ENCODE data around the gene UTP4.
A peak's percentile ranks its signal among the peaks of the same experiment; 100 is the strongest.

Gene UTP4

DNA sequence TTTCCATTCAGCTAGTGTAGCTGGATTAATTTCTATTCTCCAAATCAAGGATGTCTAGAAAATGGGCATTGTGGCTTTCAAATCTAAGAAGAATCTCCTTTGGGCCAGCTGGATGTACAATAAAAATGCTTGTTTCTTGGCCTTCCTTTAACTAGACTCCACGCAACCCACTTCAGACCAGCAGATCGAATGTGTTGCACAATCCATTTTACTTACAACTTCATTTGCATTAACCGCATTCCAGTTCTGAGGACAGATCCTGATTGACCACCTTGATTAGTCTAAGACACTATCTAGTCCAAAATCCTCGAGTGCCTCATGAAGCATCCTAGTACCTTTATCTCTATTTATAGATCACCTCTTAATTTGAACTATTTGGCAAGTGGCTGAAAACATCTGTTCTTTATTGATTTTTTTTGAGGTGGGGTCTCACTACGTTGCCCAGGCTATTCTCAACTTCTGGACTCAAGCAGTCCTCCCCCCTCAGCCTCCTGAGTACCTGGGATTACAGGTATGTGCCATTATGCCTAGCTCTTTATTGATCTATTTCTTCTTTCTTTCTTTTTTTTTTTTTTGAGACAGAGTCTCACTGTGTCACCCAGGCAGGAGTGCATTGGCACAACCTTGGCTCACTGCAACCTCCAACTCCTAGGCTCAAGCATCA lies 47.3 kb upstream of the UTP4 start:
- Histone ChIP-seq H3K36me3 (replicated peaks in 1 of 2; ENCODE audit: control insufficient read depth in 2 of 2, insufficient read depth in 2 of 2, low read length in 2 of 2) (no peaks in the 10 kb centered on the region), H3K9me3 (replicated peaks in 1 of 2; ENCODE audit: control insufficient read depth in 2 of 2, insufficient read depth in 1 of 2, low read depth in 1 of 2, low read length in 2 of 2) (no peaks in the 10 kb centered on the region), H3K27me3 (ENCODE audit: control insufficient read depth in 3 of 3, insufficient read depth in 3 of 3, low read depth in 1 of 3, low read length in 3 of 3) (no peaks in the 10 kb centered on the region), H2BK15ac (ENCODE audit: low read length) (no peak overlapping the region), H3K4me1 (ENCODE audit: control insufficient read depth in 2 of 2, insufficient read depth in 1 of 2, low read depth in 1 of 2, low read length in 2 of 2) (peaks cover 18 to 25% of the 10 kb centered on the region in 2 donors), H3K4me2 (ENCODE audit: insufficient read depth, low read length, poor library complexity, severe bottlenecking) (no peak overlapping the region), H3K9ac (ENCODE audit: low read depth, low read length, poor library complexity) (no peak overlapping the region), H3K23ac (ENCODE audit: low read depth, low read length, poor library complexity) (no peak overlapping the region), H4K91ac (ENCODE audit: low read depth, low read length, poor library complexity) (no peak overlapping the region), H2BK12ac (ENCODE audit: low read length) (no peak overlapping the region), H2BK120ac (ENCODE audit: low read depth, low read length) (no peak overlapping the region), H3K4me3 (ENCODE audit: low read length in 2 of 2) (no peak overlapping the region), H3K4ac (ENCODE audit: low read length) (no peak overlapping the region), H4K8ac (ENCODE audit: low read depth, low read length) (no peak overlapping the region), H3K79me1 (ENCODE audit: low read depth, low read length) (no peaks in the 10 kb centered on the region), H3K18ac (ENCODE audit: low read length) (no peak overlapping the region), H2AFZ (ENCODE audit: low read length) (no peak overlapping the region), H2BK5ac (ENCODE audit: low read length) (no peak overlapping the region), H3K14ac (ENCODE audit: low read length) (no peak overlapping the region), H3K27ac (replicated peaks; ENCODE audit: low read length) (no peak overlapping the region), H2AK5ac (ENCODE audit: low read depth, low read length) (no peak overlapping the region)
- DNase-seq (ENCODE audit: low spot score), result no peak
- no CpG with 5 or more reads among the region's 5 CpGs for WGBS, 2 donors (ENCODE audit: extremely low coverage in 2 of 2, insufficient read length in 2 of 2, insufficient replicate concordance in 1 of 2)

DNA sequence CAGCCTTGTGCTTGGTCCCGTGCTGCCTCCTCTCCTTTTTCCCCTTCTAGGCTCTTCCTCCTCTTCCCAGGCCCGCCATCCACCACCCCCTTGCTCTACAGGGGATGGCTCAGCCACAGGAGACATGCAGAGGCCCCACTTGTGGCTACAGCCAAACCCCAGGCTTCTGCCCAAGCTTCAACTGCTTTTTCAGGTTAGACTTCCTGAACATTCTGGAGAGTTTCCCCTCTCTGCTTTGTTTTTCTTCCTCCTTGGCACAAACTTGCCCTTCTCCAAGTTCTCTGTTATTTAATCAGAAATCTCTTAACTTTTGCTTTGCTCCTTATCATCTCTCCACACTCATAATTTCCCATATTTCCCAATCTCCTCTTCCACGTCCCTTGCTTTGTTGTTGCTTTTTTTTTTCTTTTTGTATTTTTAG lies 45.3 kb upstream of the UTP4 start:
- Histone ChIP-seq H3K9ac (ENCODE audit: low read depth, low read length, poor library complexity) (no peak overlapping the region), H2AK5ac (ENCODE audit: low read depth, low read length) (no peak overlapping the region), H4K91ac (ENCODE audit: low read depth, low read length, poor library complexity) (no peak overlapping the region), H2BK5ac (ENCODE audit: low read length) (no peak overlapping the region), H2AFZ (ENCODE audit: low read length) (no peak overlapping the region), H3K79me1 (ENCODE audit: low read depth, low read length) (no peaks in the 10 kb centered on the region), H2BK15ac (ENCODE audit: low read length) (no peak overlapping the region), H3K18ac (ENCODE audit: low read length) (peak overlapping the region; percentile 48), H3K14ac (ENCODE audit: low read length) (no peak overlapping the region), H3K23ac (ENCODE audit: low read depth, low read length, poor library complexity) (no peak overlapping the region), H4K8ac (ENCODE audit: low read depth, low read length) (no peak overlapping the region), H3K4ac (ENCODE audit: low read length) (no peak overlapping the region), H3K4me3 (ENCODE audit: low read length in 2 of 2) (no peak overlapping the region), H3K27me3 (ENCODE audit: control insufficient read depth in 3 of 3, insufficient read depth in 3 of 3, low read depth in 1 of 3, low read length in 3 of 3) (no peaks in the 10 kb centered on the region), H2BK120ac (ENCODE audit: low read depth, low read length) (no peak overlapping the region), H3K4me1 (ENCODE audit: control insufficient read depth in 2 of 2, insufficient read depth in 1 of 2, low read depth in 1 of 2, low read length in 2 of 2) (peaks cover 18 to 25% of the 10 kb centered on the region in 2 donors), H3K4me2 (ENCODE audit: insufficient read depth, low read length, poor library complexity, severe bottlenecking) (no peak overlapping the region), H3K9me3 (replicated peaks in 1 of 2; ENCODE audit: control insufficient read depth in 2 of 2, insufficient read depth in 1 of 2, low read depth in 1 of 2, low read length in 2 of 2) (no peaks in the 10 kb centered on the region), H2BK12ac (ENCODE audit: low read length) (no peak overlapping the region), H3K27ac (replicated peaks; ENCODE audit: low read length) (no peak overlapping the region), H3K36me3 (replicated peaks in 1 of 2; ENCODE audit: control insufficient read depth in 2 of 2, insufficient read depth in 2 of 2, low read length in 2 of 2) (no peaks in the 10 kb centered on the region)
- DNase-seq (ENCODE audit: low spot score), result no peak
- WGBS, 2 donors (ENCODE audit: extremely low coverage in 2 of 2, insufficient read length in 2 of 2, insufficient replicate concordance in 1 of 2), result 100% methylated on average over 1 of the region's 3 CpGs; no CpG with 5 or more reads in 1 of the 2 donors

DNA sequence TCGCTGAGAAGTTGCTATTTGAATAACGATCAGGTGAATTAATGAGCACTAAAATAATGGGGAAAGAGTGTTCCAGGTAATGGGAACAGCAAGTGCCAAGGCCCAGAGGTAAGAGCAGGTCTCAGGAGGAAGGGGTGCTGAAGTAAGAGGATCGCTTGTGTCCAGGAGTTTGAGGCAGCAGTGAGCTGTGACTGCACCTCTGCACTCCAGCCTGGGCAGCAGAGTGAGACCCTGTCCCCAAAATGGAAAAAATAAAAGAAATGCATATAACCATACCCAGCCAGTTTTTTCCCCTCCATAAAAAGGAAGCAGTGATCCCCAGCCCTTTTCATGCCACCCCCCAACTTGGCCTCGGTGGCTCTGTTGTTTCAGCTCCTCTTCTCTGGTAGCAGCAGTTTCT lies 43.8 kb upstream of the UTP4 start:
- Histone ChIP-seq H2AK5ac (ENCODE audit: low read depth, low read length) (no peak overlapping the region), H3K23ac (ENCODE audit: low read depth, low read length, poor library complexity) (no peak overlapping the region), H2BK15ac (ENCODE audit: low read length) (no peak overlapping the region), H3K36me3 (replicated peaks in 1 of 2; ENCODE audit: control insufficient read depth in 2 of 2, insufficient read depth in 2 of 2, low read length in 2 of 2) (no peaks in the 10 kb centered on the region), H4K91ac (ENCODE audit: low read depth, low read length, poor library complexity) (no peak overlapping the region), H3K14ac (ENCODE audit: low read length) (no peak overlapping the region), H3K4me2 (ENCODE audit: insufficient read depth, low read length, poor library complexity, severe bottlenecking) (no peak overlapping the region), H3K79me1 (ENCODE audit: low read depth, low read length) (no peaks in the 10 kb centered on the region), H3K27me3 (ENCODE audit: control insufficient read depth in 3 of 3, insufficient read depth in 3 of 3, low read depth in 1 of 3, low read length in 3 of 3) (no peaks in the 10 kb centered on the region), H3K4me3 (ENCODE audit: low read length in 2 of 2) (no peak overlapping the region), H4K8ac (ENCODE audit: low read depth, low read length) (no peak overlapping the region), H2BK12ac (ENCODE audit: low read length) (no peak overlapping the region), H3K9ac (ENCODE audit: low read depth, low read length, poor library complexity) (no peak overlapping the region), H3K4me1 (ENCODE audit: control insufficient read depth in 2 of 2, insufficient read depth in 1 of 2, low read depth in 1 of 2, low read length in 2 of 2) (peaks cover 16 to 24% of the 10 kb centered on the region in 2 donors), H3K9me3 (replicated peaks in 1 of 2; ENCODE audit: control insufficient read depth in 2 of 2, insufficient read depth in 1 of 2, low read depth in 1 of 2, low read length in 2 of 2) (no peaks in the 10 kb centered on the region), H3K18ac (ENCODE audit: low read length) (peak overlapping the region; percentile 9), H2BK120ac (ENCODE audit: low read depth, low read length) (no peak overlapping the region), H2BK5ac (ENCODE audit: low read length) (no peak overlapping the region), H3K4ac (ENCODE audit: low read length) (no peak overlapping the region), H2AFZ (ENCODE audit: low read length) (peak overlapping the region; percentile 76), H3K27ac (replicated peaks; ENCODE audit: low read length) (no peak overlapping the region)
- no CpG with 5 or more reads among the region's 4 CpGs for WGBS, 2 donors (ENCODE audit: extremely low coverage in 2 of 2, insufficient read length in 2 of 2, insufficient replicate concordance in 1 of 2)
- no peak for DNase-seq (ENCODE audit: low spot score)

DNA sequence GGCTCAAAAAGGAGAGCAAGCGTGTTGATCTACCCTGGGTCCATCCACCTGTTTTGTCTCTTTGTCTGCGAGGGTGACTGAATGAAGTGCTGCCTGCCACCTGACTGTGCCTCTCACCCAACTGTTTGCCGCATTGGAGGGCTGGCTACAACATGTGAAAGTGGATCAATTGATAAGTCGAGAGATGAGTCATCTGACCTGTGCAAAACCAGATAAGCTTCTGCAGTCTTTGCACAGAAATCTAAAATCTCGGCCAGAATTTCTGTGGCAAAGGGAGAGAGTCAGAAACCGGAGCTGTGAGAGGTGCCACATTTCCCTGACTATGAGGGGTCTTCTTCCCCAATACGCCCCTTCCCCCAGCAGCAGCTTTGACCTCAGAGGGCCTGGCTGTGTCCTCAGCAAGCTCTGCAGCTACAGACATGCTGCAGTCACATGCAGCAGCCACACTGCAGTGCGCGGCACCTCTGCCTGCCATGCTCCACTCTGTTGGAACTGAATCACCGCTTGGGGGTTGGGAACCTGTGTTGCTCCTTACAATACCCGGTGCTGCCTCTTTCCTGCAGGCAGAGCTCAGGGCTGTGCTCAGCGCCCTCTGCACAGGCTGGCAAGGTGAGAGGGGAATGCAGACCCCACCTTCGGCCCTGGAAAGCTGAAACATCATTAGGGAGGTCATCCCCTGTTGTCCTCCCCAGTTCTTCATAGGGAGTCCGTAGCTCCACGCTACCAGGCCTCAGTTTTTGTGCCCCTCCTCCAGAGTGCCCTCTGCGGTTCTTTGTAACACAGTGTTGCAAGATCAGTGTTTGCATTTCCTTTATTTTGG lies 43.1 kb upstream of the UTP4 start:
- Histone ChIP-seq H3K23ac (ENCODE audit: low read depth, low read length, poor library complexity) (no peak overlapping the region), H2AFZ (ENCODE audit: low read length) (peak overlapping the region; percentile 76), H3K14ac (ENCODE audit: low read length) (no peak overlapping the region), H3K9ac (ENCODE audit: low read depth, low read length, poor library complexity) (no peak overlapping the region), H3K4me3 (ENCODE audit: low read length in 2 of 2) (no peak overlapping the region), H4K91ac (ENCODE audit: low read depth, low read length, poor library complexity) (no peak overlapping the region), H2BK120ac (ENCODE audit: low read depth, low read length) (no peak overlapping the region), H4K8ac (ENCODE audit: low read depth, low read length) (no peak overlapping the region), H3K79me1 (ENCODE audit: low read depth, low read length) (no peaks in the 10 kb centered on the region), H3K4me1 (ENCODE audit: control insufficient read depth in 2 of 2, insufficient read depth in 1 of 2, low read depth in 1 of 2, low read length in 2 of 2) (peaks cover 11 to 18% of the 10 kb centered on the region in 2 donors), H2AK5ac (ENCODE audit: low read depth, low read length) (no peak overlapping the region), H3K9me3 (replicated peaks in 1 of 2; ENCODE audit: control insufficient read depth in 2 of 2, insufficient read depth in 1 of 2, low read depth in 1 of 2, low read length in 2 of 2) (no peaks in the 10 kb centered on the region), H2BK5ac (ENCODE audit: low read length) (no peak overlapping the region), H3K27me3 (ENCODE audit: control insufficient read depth in 3 of 3, insufficient read depth in 3 of 3, low read depth in 1 of 3, low read length in 3 of 3) (no peaks in the 10 kb centered on the region), H3K18ac (ENCODE audit: low read length) (peak overlapping the region; percentile 9), H3K36me3 (replicated peaks in 1 of 2; ENCODE audit: control insufficient read depth in 2 of 2, insufficient read depth in 2 of 2, low read length in 2 of 2) (no peaks in the 10 kb centered on the region), H3K27ac (replicated peaks; ENCODE audit: low read length) (no peak overlapping the region), H2BK12ac (ENCODE audit: low read length) (no peak overlapping the region), H3K4me2 (ENCODE audit: insufficient read depth, low read length, poor library complexity, severe bottlenecking) (no peak overlapping the region), H3K4ac (ENCODE audit: low read length) (no peak overlapping the region), H2BK15ac (ENCODE audit: low read length) (no peak overlapping the region)
- DNase-seq (ENCODE audit: low spot score), result no peak
- WGBS, 2 donors (ENCODE audit: extremely low coverage in 2 of 2, insufficient read length in 2 of 2, insufficient replicate concordance in 1 of 2), result no CpG with 5 or more reads among the region's 16 CpGs

All from neuronal stem cell (in vitro differentiated cells).